ENCODE measurements around the gene MKRN1. TPM values are rescaled to one million over a fixed set of nuclear protein-coding genes. Genes with fewer than 3 reads are reported as not detected.

The MKRN1 gene
- total RNA-seq, 1 experiment from 2014 or later, result 87.9 TPM

DNA sequence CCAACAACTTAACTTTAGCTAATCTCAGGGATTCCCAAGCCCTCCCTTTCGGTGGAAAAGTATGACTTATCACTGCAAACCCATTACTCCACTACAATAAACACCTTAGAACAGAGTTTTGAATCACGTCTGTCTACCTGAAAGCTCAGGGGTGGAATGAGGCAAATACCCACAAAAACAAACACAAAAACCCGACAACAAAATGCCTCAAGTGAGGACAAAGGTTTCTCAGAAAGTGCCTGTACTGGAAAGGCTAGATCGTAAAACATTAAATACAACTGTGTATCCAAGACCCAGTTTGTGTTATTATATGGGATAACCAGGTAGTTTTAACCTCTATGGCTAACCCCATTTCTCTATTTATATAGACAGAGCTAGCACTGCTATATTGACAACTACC, 26.0 kb downstream of the MKRN1 start:
- ChIA-PET POLR2A (no interaction called here), CTCF (no interaction called here)
- Histone ChIP-seq H3K4me1 (ENCODE audit: control insufficient read depth, insufficient read depth, low read length) (no peaks in the 10 kb centered on the region), H3K4me3 (ENCODE audit: low read depth in 2 of 2, low read length in 2 of 2) (no peak overlapping the region), H3K27me3 (ENCODE audit: control insufficient read depth, insufficient read depth, low read length) (no peaks in the 10 kb centered on the region), H3K9me3 (ENCODE audit: control insufficient read depth, insufficient read depth, low read depth, low read length) (no peaks in the 10 kb centered on the region), H3K27ac (ENCODE audit: low read length) (no peak overlapping the region), H3K36me3 (ENCODE audit: control insufficient read depth, insufficient read depth, low read length) (peaks cover 19% of the 10 kb centered on the region)
- ATAC-seq (no peak), DNase-seq (ENCODE audit: low read depth, low spot score) (no peak)
- in situ Hi-C loops (cut with HindIII; ENCODE audit: low pct_unique_long_range_greater_than_20kb, low sequenced_read_pairs) (no loop called here), intact Hi-C loops (cut with micrococcal nuclease; ENCODE audit: unreplicated experiment) (no loop called here)
- TSS peak; percentile 57 for BruUV-seq (replicated peaks)
- no peak for TF ChIP-seq POLR2AphosphoS5 (IDR thresholded peaks at IDR 0.05; ENCODE audit: low read depth, low read length)
- TF ChIP-seq TCF7L2 (IDR thresholded peaks at IDR 0.05; ENCODE audit: low read depth, low read length), result no peak
- TF ChIP-seq, protein P1, sequence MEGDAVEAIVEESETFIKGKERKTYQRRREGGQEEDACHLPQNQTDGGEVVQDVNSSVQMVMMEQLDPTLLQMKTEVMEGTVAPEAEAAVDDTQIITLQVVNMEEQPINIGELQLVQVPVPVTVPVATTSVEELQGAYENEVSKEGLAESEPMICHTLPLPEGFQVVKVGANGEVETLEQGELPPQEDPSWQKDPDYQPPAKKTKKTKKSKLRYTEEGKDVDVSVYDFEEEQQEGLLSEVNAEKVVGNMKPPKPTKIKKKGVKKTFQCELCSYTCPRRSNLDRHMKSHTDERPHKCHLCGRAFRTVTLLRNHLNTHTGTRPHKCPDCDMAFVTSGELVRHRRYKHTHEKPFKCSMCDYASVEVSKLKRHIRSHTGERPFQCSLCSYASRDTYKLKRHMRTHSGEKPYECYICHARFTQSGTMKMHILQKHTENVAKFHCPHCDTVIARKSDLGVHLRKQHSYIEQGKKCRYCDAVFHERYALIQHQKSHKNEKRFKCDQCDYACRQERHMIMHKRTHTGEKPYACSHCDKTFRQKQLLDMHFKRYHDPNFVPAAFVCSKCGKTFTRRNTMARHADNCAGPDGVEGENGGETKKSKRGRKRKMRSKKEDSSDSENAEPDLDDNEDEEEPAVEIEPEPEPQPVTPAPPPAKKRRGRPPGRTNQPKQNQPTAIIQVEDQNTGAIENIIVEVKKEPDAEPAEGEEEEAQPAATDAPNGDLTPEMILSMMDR (IDR thresholded peaks at IDR 0.05), result no peak
- no peak for TF ChIP-seq REST (IDR thresholded peaks at IDR 0.05; ENCODE audit: insufficient read depth in 1 of 2, low read depth in 2 of 2, low read length in 1 of 2)
- TF ChIP-seq SIN3A (IDR thresholded peaks at IDR 0.05; ENCODE audit: borderline replicate concordance, insufficient read depth, low read depth, low read length), result no peak

DNA sequence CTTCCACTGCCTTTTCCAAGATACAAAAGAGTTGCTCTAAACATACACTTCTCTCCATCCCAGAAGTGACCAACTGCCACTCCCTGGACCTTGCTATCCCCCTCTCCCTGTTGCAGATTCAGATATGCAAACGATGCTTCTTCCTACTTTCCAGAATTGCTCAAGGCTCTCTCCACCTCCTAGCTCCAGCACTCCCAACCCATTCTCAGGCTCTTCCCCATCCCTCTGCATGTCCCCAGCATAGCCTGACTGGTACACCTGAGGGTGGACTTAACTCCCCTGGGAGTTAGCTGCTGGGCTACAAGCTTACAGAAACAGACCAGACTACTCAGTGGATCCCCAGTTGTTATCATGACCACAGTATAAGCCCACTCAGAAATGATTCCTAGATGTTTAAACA, 27.6 kb downstream of the MKRN1 start:
- POLR2A ChIA-PET, result no interaction called here

More for the DNA sequence above, 27.6 kb downstream of the MKRN1 start:
- Histone ChIP-seq H3K27me3 (ENCODE audit: control insufficient read depth, insufficient read depth, low read length) (no peaks in the 10 kb centered on the region), H3K27ac (ENCODE audit: low read length) (no peak overlapping the region), H3K9me3 (ENCODE audit: control insufficient read depth, insufficient read depth, low read depth, low read length) (no peaks in the 10 kb centered on the region), H3K4me3 (ENCODE audit: low read depth in 2 of 2, low read length in 2 of 2) (no peak overlapping the region), H3K36me3 (ENCODE audit: control insufficient read depth, insufficient read depth, low read length) (peaks cover 15% of the 10 kb centered on the region), H3K4me1 (ENCODE audit: control insufficient read depth, insufficient read depth, low read length) (no peaks in the 10 kb centered on the region)
- in situ Hi-C loops (cut with HindIII; ENCODE audit: low pct_unique_long_range_greater_than_20kb, low sequenced_read_pairs), result no loop called here
- BruUV-seq (replicated peaks), result no TSS peak
- intact Hi-C loops (cut with micrococcal nuclease; ENCODE audit: unreplicated experiment), result no loop called here
- DNase-seq (ENCODE audit: low read depth, low spot score), result no peak
- ATAC-seq, result 0 out of 2 replicates have a peak, but pooled peaks have one; percentile 38
- no peak for TF ChIP-seq REST (IDR thresholded peaks at IDR 0.05; ENCODE audit: insufficient read depth in 1 of 2, low read depth in 2 of 2, low read length in 1 of 2)
- CTCF ChIA-PET, result no interaction called here
